ENCODE data around the gene FADS1.

The FADS1 gene

DNA sequence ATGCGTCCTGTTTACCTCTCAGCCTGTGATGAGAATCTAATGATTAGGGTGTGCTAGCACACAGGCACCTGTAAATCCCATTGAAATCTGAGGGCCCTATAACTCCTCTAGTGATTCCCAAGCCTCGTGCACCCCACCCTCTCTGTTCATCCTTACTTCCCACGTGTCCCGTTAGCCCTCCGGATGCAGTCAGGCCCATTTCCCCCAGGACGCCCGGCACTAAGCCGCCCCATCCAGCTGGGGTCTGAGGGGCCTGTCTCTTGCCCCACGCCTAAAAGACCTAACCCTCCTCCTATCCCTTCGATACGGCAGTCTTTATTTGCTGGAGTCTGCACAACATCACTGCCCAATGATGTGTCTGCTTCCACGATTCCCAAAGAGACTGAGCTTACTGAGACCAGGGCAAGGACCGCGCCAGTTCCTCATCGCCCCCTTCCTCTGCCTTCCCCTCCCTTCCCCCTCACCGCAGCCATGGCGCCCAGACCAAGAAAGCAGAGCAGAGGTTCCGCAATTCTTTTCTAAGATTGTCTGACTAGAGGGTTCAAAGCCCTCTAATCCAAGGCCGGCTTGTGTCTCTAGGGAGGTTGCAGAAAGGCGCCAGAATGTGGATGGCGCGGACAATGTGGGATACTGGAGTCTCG lies 10.2 kb upstream of the FADS1 start:
- Histone ChIP-seq H3K4me3 (peak overlapping the region; percentile 78 to 97 (median 89)), H3K4me1 (peaks cover 42 to 47% (median 45%) of the 10 kb centered on the region in 10 experiments), H3K36me3 (peaks cover 0 to 12% (median 0%) of the 10 kb centered on the region in 11 experiments; a peak in 8 of 22 replicates), H4K20me1 (peaks cover 0 to 32% (median 30%) of the 10 kb centered on the region in 11 experiments; a peak in 17 of 22 replicates), H3K27me3 (no peaks in the 10 kb centered on the region), H3K4me2 (peak overlapping the region; percentile 91 to 100 (median 98)), H3K9me3 (replicated peaks in 1 of 11) (no peaks in the 10 kb centered on the region), H3K9ac (peak overlapping the region; percentile 90 to 98 (median 95)), H3K27ac (peak overlapping the region; percentile 93 to 99 (median 96))
- TF ChIP-seq Cebpa-rat (IDR thresholded peaks at IDR 0.05), result no peak

DNA sequence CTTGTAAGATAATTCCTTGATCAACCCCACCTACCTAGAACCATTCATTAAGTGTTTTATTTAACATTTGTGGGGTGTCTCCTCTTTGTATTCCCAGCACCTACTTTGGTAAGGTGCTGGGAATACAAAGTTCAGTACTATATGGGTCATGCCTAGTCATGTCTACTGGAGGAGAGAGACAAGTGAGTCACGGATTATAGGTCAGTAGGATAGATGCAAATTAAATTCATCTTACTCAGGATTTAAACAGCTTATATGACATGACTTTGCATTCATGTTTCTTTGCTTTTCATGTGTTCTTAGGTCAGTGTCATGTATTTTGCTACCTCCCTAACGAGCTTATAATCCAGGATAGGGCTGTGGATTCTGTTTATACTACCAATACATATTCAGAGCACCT lies 3.4 kb upstream of the FADS1 start:
- Histone ChIP-seq H3K27ac (no peak overlapping the region), H3K4me3 (no peak overlapping the region), H3K4me2 (no peak overlapping the region)

DNA sequence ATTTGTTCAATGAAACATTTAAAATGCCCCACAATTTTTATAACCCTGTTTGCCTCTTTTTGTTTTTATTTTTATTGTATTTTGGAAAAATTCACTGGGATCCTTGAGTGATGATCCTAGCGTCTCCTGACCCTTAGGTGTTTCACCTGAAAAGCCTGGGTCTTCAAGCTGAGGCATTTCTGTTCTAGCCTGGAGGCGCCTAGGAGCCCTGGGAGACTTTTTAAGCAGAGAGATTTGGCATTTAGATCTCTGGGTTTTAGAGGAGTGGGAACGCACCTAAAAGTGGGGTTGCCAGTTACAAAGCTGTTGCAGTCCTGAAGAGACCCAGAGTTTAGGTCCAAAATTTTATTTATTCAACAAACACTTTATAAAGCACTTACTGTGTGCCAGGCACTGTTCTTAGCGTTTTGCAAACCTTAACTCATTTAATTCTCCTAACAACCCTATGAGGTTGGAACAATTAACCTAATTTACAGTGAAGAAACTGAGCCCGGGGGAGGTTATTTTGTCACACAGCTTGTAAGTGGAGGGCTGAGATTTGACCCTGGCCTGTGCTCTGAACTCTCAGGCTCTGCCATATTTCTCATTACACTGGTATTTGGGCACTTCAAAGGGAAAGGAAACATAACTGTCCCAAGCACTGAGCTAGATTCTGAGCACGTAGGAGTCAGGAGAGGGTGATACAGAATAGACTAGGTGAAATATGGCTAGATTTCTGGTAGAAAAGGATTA lies 834 bp upstream of the FADS1 start:
- H3K36me3 ChIP-seq, result peaks cover 7 to 19% (median 16%) of the 10 kb centered on the region in 11 experiments
- H4K20me1 ChIP-seq, result peaks cover 0 to 6% (median 0%) of the 10 kb centered on the region in 11 experiments; a peak in 3 of 22 replicates
- H3K27ac ChIP-seq, result peak overlapping the region; percentile 25 to 98 (median 97); a peak in 19 of 22 replicates
- H3K9me3 ChIP-seq (replicated peaks in 1 of 11), result peaks cover 0 to 8% (median 4%) of the 10 kb centered on the region in 11 experiments; a peak in 10 of 22 replicates
- peak overlapping the region; percentile 66 to 95 (median 90) for H3K4me3 ChIP-seq
- H3K9ac ChIP-seq, result peak overlapping the region; percentile 64 to 98 (median 98)
- H3K27me3 ChIP-seq, result no peaks in the 10 kb centered on the region
- no peak for TF ChIP-seq Cebpa-rat (IDR thresholded peaks at IDR 0.05)
- peaks cover 7 to 41% (median 22%) of the 10 kb centered on the region in 10 experiments; a peak in 19 of 20 replicates for H3K4me1 ChIP-seq
- peak overlapping the region; percentile 79 to 99 (median 89) for H3K4me2 ChIP-seq

More for the DNA sequence above, 3.4 kb upstream of the FADS1 start:
- Histone ChIP-seq H3K9me3 (replicated peaks in 1 of 11) (no peaks in the 10 kb centered on the region), H3K4me1 (peaks cover 6 to 24% (median 12%) of the 10 kb centered on the region in 10 experiments; a peak in 18 of 20 replicates), H4K20me1 (no peaks in the 10 kb centered on the region), H3K27me3 (no peaks in the 10 kb centered on the region), H3K9ac (no peak overlapping the region), H3K36me3 (no peaks in the 10 kb centered on the region)
- no peak for TF ChIP-seq Cebpa-rat (IDR thresholded peaks at IDR 0.05)

DNA sequence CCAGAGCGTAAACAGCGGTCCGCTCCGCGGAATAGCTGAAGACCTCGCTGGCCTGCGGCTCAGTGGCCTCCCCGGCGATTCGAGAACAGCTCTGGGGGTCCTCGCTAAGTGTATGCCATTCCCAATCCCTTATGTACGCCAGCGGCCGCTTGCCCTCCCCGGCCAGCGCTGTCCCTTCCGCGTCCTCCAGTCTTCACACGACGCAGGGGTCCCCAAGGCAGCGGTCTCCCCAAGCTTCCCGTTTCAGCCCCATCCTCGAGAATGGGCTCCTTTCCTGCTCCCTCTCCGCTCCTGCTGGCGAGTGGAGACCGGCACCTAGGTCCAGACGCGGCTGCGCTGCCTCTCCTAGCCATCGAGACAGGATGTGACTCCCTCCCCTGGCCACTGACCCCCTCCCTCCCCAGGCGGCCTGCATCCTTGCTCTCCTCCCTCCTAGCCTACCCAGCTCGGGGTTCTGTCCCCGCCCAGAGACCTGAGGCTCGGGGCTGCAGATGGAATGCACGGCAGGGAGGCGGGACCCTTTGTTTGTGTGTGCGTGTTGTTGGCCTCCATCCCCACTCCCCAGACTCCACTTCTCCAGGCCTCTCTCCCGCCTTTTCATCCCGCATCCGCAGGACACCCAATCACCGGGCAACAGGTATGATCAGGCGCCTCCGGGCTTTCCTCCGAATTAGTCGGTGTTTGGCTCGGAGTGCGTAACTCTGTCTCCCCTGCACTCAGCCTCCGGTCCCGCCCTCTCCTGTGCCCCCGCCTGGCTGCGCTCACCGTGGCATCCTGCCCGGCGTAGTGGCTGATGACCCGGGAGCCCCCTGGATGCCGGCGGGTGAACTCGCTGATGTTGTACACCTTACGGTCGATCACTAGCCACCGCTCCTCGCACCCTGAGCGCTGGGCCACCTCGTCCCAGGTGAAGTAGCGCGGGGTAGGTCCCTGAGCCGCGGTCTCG lies 740 bp downstream of the FADS1 start:
- Histone ChIP-seq H3K4me2 (peak overlapping the region; percentile 79 to 99 (median 89)), H3K4me1 (peaks cover 7 to 41% (median 22%) of the 10 kb centered on the region in 10 experiments; a peak in 19 of 20 replicates), H3K9ac (peak overlapping the region; percentile 91 to 98 (median 98)), H3K4me3 (peak overlapping the region; percentile 66 to 95 (median 90)), H4K20me1 (peaks cover 0 to 22% (median 0%) of the 10 kb centered on the region in 11 experiments; a peak in 4 of 22 replicates), H3K9me3 (replicated peaks in 1 of 11) (peaks cover 0 to 8% (median 4%) of the 10 kb centered on the region in 11 experiments; a peak in 10 of 22 replicates), H3K27ac (peak overlapping the region; percentile 90 to 98 (median 97)), H3K36me3 (peaks cover 23 to 35% (median 32%) of the 10 kb centered on the region in 11 experiments), H3K27me3 (no peaks in the 10 kb centered on the region)
- no peak for TF ChIP-seq Cebpa-rat (IDR thresholded peaks at IDR 0.05)

DNA sequence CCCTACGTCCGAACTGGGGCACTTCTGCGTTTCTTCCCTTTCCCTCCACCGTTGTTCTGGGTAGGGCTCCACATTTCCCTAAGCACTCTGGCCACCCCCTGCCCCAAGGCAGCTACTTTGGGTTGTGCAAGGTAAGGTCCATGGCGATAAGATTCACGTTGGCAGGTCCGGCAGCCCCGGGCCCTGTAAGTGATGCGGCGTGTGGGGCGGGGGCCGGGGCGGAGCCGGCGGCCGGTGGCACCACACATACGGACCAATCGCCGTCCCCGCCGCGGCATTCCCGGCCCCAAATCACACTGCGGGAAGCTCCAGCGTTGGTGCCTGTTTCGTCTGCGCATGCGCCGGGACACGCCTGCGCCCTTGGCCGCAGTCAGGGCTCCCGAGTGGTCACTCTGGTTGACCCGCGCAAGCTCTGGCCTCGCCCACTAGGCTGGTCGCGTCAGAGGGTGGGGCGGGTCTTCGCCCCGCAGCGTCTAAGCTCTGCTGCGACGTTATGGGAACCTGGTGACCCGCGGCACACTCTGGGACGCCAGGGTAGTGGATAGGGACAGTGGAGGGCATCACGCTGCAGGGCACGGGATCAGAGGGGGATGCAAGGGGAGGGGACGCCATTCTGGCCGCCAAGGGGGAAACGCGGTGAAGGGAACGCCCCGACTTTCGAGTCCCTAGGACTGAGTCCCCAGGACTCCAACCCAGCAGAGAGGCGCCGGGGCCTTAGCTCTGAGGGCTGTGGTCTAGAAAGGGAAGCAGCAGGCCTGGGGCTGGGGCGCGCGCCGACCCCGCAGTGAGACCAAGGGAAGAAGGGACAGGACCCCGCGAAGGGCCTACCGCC lies 1.6 kb downstream of the FADS1 start:
- Histone ChIP-seq H3K4me3 (peak overlapping the region; percentile 66 to 95 (median 90)), H3K9me3 (replicated peaks in 1 of 11) (peaks cover 0 to 8% (median 4%) of the 10 kb centered on the region in 11 experiments; a peak in 10 of 22 replicates), H4K20me1 (peaks cover 0 to 30% (median 3%) of the 10 kb centered on the region in 11 experiments; a peak in 8 of 22 replicates), H3K27ac (peak overlapping the region; percentile 90 to 98 (median 97)), H3K27me3 (no peaks in the 10 kb centered on the region), H3K4me1 (peaks cover 7 to 33% (median 22%) of the 10 kb centered on the region in 10 experiments; a peak in 19 of 20 replicates), H3K9ac (peak overlapping the region; percentile 91 to 98 (median 98)), H3K36me3 (peaks cover 32 to 44% (median 41%) of the 10 kb centered on the region in 11 experiments), H3K4me2 (peak overlapping the region; percentile 79 to 99 (median 89))
- no peak for TF ChIP-seq Cebpa-rat (IDR thresholded peaks at IDR 0.05)

DNA sequence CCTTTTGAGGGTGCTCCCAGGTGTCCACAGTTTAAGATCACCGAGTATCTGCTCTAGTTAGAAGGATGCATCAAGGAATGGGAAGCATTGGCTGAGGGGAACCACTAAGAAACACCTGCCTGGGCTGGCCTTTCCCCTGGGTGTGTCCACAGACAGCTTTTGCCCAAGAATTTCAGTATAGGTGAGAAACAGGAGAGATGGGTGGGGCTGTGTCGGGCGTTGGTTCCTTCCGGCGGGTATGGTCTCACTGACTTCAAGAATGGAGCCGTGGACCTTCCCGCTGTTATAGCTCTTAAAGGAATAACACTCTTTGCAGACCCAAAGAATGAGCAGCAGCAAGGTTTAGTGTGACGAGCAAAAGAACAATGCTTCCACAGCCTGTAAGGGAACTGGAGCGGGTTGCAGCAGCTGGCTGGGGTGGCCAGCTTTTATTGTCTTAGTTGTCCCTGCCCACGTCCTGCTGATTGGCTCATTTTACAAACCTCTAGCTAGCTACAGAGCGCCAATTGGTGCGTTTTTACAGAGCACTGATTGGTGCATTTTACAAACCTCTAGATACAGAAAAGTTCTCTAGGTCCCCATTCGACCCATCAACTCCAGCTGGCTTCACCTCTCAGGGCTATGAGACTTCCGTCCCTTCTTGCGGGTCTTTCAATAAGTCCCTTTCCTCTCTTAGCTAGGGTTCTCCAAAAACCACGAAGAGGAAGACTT lies 2.4 kb downstream of the FADS1 start:
- TF ChIP-seq Cebpa-rat (IDR thresholded peaks at IDR 0.05), result no peak

More for the DNA sequence above, 2.4 kb downstream of the FADS1 start:
- peak overlapping the region; percentile 91 to 98 (median 98) for H3K9ac ChIP-seq
- H3K36me3 ChIP-seq, result peaks cover 40 to 52% (median 49%) of the 10 kb centered on the region in 11 experiments
- H4K20me1 ChIP-seq, result peaks cover 0 to 38% (median 3%) of the 10 kb centered on the region in 11 experiments; a peak in 9 of 22 replicates
- peaks cover 7 to 29% (median 22%) of the 10 kb centered on the region in 10 experiments; a peak in 19 of 20 replicates for H3K4me1 ChIP-seq
- H3K4me2 ChIP-seq, result peak overlapping the region; percentile 79 to 99 (median 89)
- no peaks in the 10 kb centered on the region for H3K27me3 ChIP-seq
- H3K9me3 ChIP-seq (replicated peaks in 1 of 11), result peaks cover 0 to 8% (median 4%) of the 10 kb centered on the region in 11 experiments; a peak in 10 of 22 replicates
- H3K4me3 ChIP-seq, result peak overlapping the region; percentile 66 to 95 (median 90)
- peak overlapping the region; percentile 90 to 98 (median 97); a peak in 21 of 22 replicates for H3K27ac ChIP-seq

Measured in BLaER1 treated with 17β-estradiol and CSF1 and Interleukin-3, amounts not matched to agents 10 nM and 100 nM (cell line).